ENCODE data around the gene SMYD1.
"Not testable (repeated sequence)": the region's sequence is repeated elsewhere in the genome, so short reads cannot be mapped to it uniquely, and the experiment has no call there.

The SMYD1 gene

GRCh38 chr2:88038263-88039105 lies 29.1 kb upstream of the SMYD1 start:
- Histone ChIP-seq H3K9ac (ENCODE audit: low read depth, low read length) (no peak overlapping the region), H3K4me3 (ENCODE audit: low read depth, low read length) (no peak overlapping the region), H3K9me3 (ENCODE audit: control insufficient read depth, insufficient read depth, low read length) (no peaks in the 10 kb centered on the region), H3K27me3 (ENCODE audit: control insufficient read depth, insufficient read depth, low read length) (no peaks in the 10 kb centered on the region), H3K36me3 (ENCODE audit: control insufficient read depth, insufficient read depth, low read length) (no peaks in the 10 kb centered on the region), H3K4me1 (ENCODE audit: control insufficient read depth, insufficient read depth, low read length) (no peaks in the 10 kb centered on the region)

GRCh38 chr2:88042476-88042875 lies 25.1 kb upstream of the SMYD1 start:
- no peaks in the 10 kb centered on the region for H3K9me3 ChIP-seq (ENCODE audit: control insufficient read depth, insufficient read depth, low read length)
- no peak overlapping the region for H3K9ac ChIP-seq (ENCODE audit: low read depth, low read length)

GRCh38 chr2:88045561-88045960 lies 22.1 kb upstream of the SMYD1 start:
- not testable (repeated sequence) for H3K27me3 ChIP-seq (ENCODE audit: control insufficient read depth, insufficient read depth, low read length); H3K36me3 ChIP-seq (ENCODE audit: control insufficient read depth, insufficient read depth, low read length); H3K4me1 ChIP-seq (ENCODE audit: control insufficient read depth, insufficient read depth, low read length); H3K9ac ChIP-seq (ENCODE audit: low read depth, low read length); H3K4me3 ChIP-seq (ENCODE audit: low read depth, low read length); H3K9me3 ChIP-seq (ENCODE audit: control insufficient read depth, insufficient read depth, low read length)

More at GRCh38 chr2:88042476-88042875, 25.1 kb upstream of the SMYD1 start:
- H3K36me3 ChIP-seq (ENCODE audit: control insufficient read depth, insufficient read depth, low read length): no peaks in the 10 kb centered on the region
- H3K27me3 ChIP-seq (ENCODE audit: control insufficient read depth, insufficient read depth, low read length): no peaks in the 10 kb centered on the region
- H3K4me3 ChIP-seq (ENCODE audit: low read depth, low read length): no peak overlapping the region
- no peaks in the 10 kb centered on the region for H3K4me1 ChIP-seq (ENCODE audit: control insufficient read depth, insufficient read depth, low read length)

- Histone ChIP-seq H3K9me3 (ENCODE audit: control insufficient read depth, insufficient read depth, low read length) (no peaks in the 10 kb centered on the region), H3K4me3 (ENCODE audit: low read depth, low read length) (no peak overlapping the region), H3K27me3 (ENCODE audit: control insufficient read depth, insufficient read depth, low read length) (no peaks in the 10 kb centered on the region), H3K4me1 (ENCODE audit: control insufficient read depth, insufficient read depth, low read length) (no peaks in the 10 kb centered on the region), H3K9ac (ENCODE audit: low read depth, low read length) (no peak overlapping the region), H3K36me3 (ENCODE audit: control insufficient read depth, insufficient read depth, low read length) (no peaks in the 10 kb centered on the region)
Measured at GRCh38 chr2:88048541-88048940, 19.1 kb upstream of the SMYD1 start.

GRCh38 chr2:88049622-88050021 lies 18.0 kb upstream of the SMYD1 start:
- H3K9ac ChIP-seq (ENCODE audit: low read depth, low read length): no peak overlapping the region
- H3K9me3 ChIP-seq (ENCODE audit: control insufficient read depth, insufficient read depth, low read length): no peaks in the 10 kb centered on the region
- H3K4me3 ChIP-seq (ENCODE audit: low read depth, low read length): no peak overlapping the region
- H3K27me3 ChIP-seq (ENCODE audit: control insufficient read depth, insufficient read depth, low read length): no peaks in the 10 kb centered on the region
- H3K36me3 ChIP-seq (ENCODE audit: control insufficient read depth, insufficient read depth, low read length): no peaks in the 10 kb centered on the region
- H3K4me1 ChIP-seq (ENCODE audit: control insufficient read depth, insufficient read depth, low read length): no peaks in the 10 kb centered on the region

- H3K36me3 ChIP-seq (ENCODE audit: control insufficient read depth, insufficient read depth, low read length): no peaks in the 10 kb centered on the region
Measured at GRCh38 chr2:88051792-88052191, 15.8 kb upstream of the SMYD1 start.

GRCh38 chr2:88053296-88053695 lies 14.3 kb upstream of the SMYD1 start:
- Histone ChIP-seq H3K4me1 (ENCODE audit: control insufficient read depth, insufficient read depth, low read length) (no peaks in the 10 kb centered on the region), H3K27me3 (ENCODE audit: control insufficient read depth, insufficient read depth, low read length) (no peaks in the 10 kb centered on the region), H3K9ac (ENCODE audit: low read depth, low read length) (no peak overlapping the region), H3K36me3 (ENCODE audit: control insufficient read depth, insufficient read depth, low read length) (no peaks in the 10 kb centered on the region), H3K4me3 (ENCODE audit: low read depth, low read length) (no peak overlapping the region), H3K9me3 (ENCODE audit: control insufficient read depth, insufficient read depth, low read length) (no peaks in the 10 kb centered on the region)

More at GRCh38 chr2:88051792-88052191, 15.8 kb upstream of the SMYD1 start:
- Histone ChIP-seq H3K4me1 (ENCODE audit: control insufficient read depth, insufficient read depth, low read length) (no peaks in the 10 kb centered on the region), H3K27me3 (ENCODE audit: control insufficient read depth, insufficient read depth, low read length) (no peaks in the 10 kb centered on the region), H3K4me3 (ENCODE audit: low read depth, low read length) (no peak overlapping the region), H3K9ac (ENCODE audit: low read depth, low read length) (no peak overlapping the region), H3K9me3 (ENCODE audit: control insufficient read depth, insufficient read depth, low read length) (no peaks in the 10 kb centered on the region)

- no peaks in the 10 kb centered on the region for H3K36me3 ChIP-seq (ENCODE audit: control insufficient read depth, insufficient read depth, low read length)
- no peaks in the 10 kb centered on the region for H3K4me1 ChIP-seq (ENCODE audit: control insufficient read depth, insufficient read depth, low read length)
- H3K4me3 ChIP-seq (ENCODE audit: low read depth, low read length): peak overlapping the region; percentile 83
- H3K27me3 ChIP-seq (ENCODE audit: control insufficient read depth, insufficient read depth, low read length): no peaks in the 10 kb centered on the region
- H3K9me3 ChIP-seq (ENCODE audit: control insufficient read depth, insufficient read depth, low read length): no peaks in the 10 kb centered on the region
- H3K9ac ChIP-seq (ENCODE audit: low read depth, low read length): peak overlapping the region; percentile 68
Measured at GRCh38 chr2:88053934-88054781, 13.5 kb upstream of the SMYD1 start.

GRCh38 chr2:88054782-88055370 lies 12.7 kb upstream of the SMYD1 start:
- H3K9ac ChIP-seq (ENCODE audit: low read depth, low read length): peak overlapping the region; percentile 68
- H3K9me3 ChIP-seq (ENCODE audit: control insufficient read depth, insufficient read depth, low read length): no peaks in the 10 kb centered on the region
- H3K4me3 ChIP-seq (ENCODE audit: low read depth, low read length): peak overlapping the region; percentile 83
- H3K4me1 ChIP-seq (ENCODE audit: control insufficient read depth, insufficient read depth, low read length): no peaks in the 10 kb centered on the region
- H3K27me3 ChIP-seq (ENCODE audit: control insufficient read depth, insufficient read depth, low read length): no peaks in the 10 kb centered on the region
- H3K36me3 ChIP-seq (ENCODE audit: control insufficient read depth, insufficient read depth, low read length): no peaks in the 10 kb centered on the region

- H3K4me3 ChIP-seq (ENCODE audit: low read depth, low read length): peak within 1 kb of the TSS; percentile 83
- peaks cover 1% of the 10 kb centered on the region for H3K4me1 ChIP-seq (ENCODE audit: control insufficient read depth, insufficient read depth, low read length)
- no peaks in the 10 kb centered on the region for H3K9me3 ChIP-seq (ENCODE audit: control insufficient read depth, insufficient read depth, low read length)
- H3K27me3 ChIP-seq (ENCODE audit: control insufficient read depth, insufficient read depth, low read length): no peaks in the 10 kb centered on the region
- H3K9ac ChIP-seq (ENCODE audit: low read depth, low read length): peak within 1 kb of the TSS; percentile 68
- no peaks in the 10 kb centered on the region for H3K36me3 ChIP-seq (ENCODE audit: control insufficient read depth, insufficient read depth, low read length)
Measured at GRCh38 chr2:88055371-88056128, 12.1 kb upstream of the SMYD1 start, which contains the start of gene KRCC1. TSS of gene KRCC1 (minus strand) at chr2:88055783. CDS start at chr2:88028563, 27,220 bp downstream.

- H3K4me1 ChIP-seq (ENCODE audit: control insufficient read depth, insufficient read depth, low read length): peaks cover 3% of the 10 kb centered on the region
- no peaks in the 10 kb centered on the region for H3K36me3 ChIP-seq (ENCODE audit: control insufficient read depth, insufficient read depth, low read length)
- H3K4me3 ChIP-seq (ENCODE audit: low read depth, low read length): no peak overlapping the region
- H3K9ac ChIP-seq (ENCODE audit: low read depth, low read length): no peak overlapping the region
- H3K27me3 ChIP-seq (ENCODE audit: control insufficient read depth, insufficient read depth, low read length): no peaks in the 10 kb centered on the region
- H3K9me3 ChIP-seq (ENCODE audit: control insufficient read depth, insufficient read depth, low read length): no peaks in the 10 kb centered on the region
Measured at GRCh38 chr2:88057437-88057844, 10.2 kb upstream of the SMYD1 start.
